CD4-positive, alpha-beta memory T cell (primary cell): ENCODE data around the gene ANO10. TPM values are rescaled to one million over a fixed set of nuclear protein-coding genes. Genes with fewer than 3 reads are reported as not detected.
"Not testable (repeated sequence)": the region's sequence is repeated elsewhere in the genome, so short reads cannot be mapped to it uniquely, and the experiment has no call there.

Experiments
- CTCF ChIA-PET: fragments of 350-600 bp; sonication (Branson Sonifier 250); formaldehyde crosslinking; loops from one replicate; lab custom pipeline; 2021; ENCODE audit warnings: inconsistent platforms; ENCODE audit not compliant: partially characterized antibody; lab: Charles Lee
- POLR2A ChIA-PET: fragments of 350-600 bp; sonication (Branson Sonifier 250); formaldehyde crosslinking; loops from one replicate; lab custom pipeline; 2021; ENCODE audit not compliant: partially characterized antibody; lab: Charles Lee
- DNase-seq, 5 donors: peaks; one replicate each; pipeline versions ENCODE4 v3.0.0 to v3.0.0-alpha.2; 2020 to 2022; ENCODE audit warnings: mixed read lengths in 1 of 5
- H3K27ac ChIP-seq: one replicate; pipeline ENCODE4 v1.7.0; 2013; ENCODE audit warnings: low read depth, low read length
- H3K27me3 ChIP-seq: 2 replicates; pipeline ENCODE4 v1.7.0; 2013; ENCODE audit warnings: mild to moderate bottlenecking, low read length, moderate library complexity; ENCODE audit not compliant: insufficient read depth
- H3K36me3 ChIP-seq: 2 replicates; pipeline ENCODE4 v1.7.0; 2013; ENCODE audit warnings: mild to moderate bottlenecking, low read length, moderate library complexity; ENCODE audit not compliant: insufficient read depth
- H3K4me1 ChIP-seq: 2 replicates; pipeline ENCODE4 v1.7.0; 2013; ENCODE audit warnings: mild to moderate bottlenecking, low read length, moderate library complexity; ENCODE audit not compliant: insufficient read depth
- H3K4me3 ChIP-seq, 2 donors: one replicate each; pipeline ENCODE4 v1.7.0; 2013; ENCODE audit warnings: low read length in 2 of 2, mild to moderate bottlenecking in 1 of 2
- H3K9me3 ChIP-seq, 2 donors: one replicate each; pipeline ENCODE4 v1.7.0; 2013; ENCODE audit warnings: low read length in 2 of 2, control low read depth in 1 of 2; ENCODE audit not compliant: control insufficient read depth in 1 of 2
- H3K27ac Mint-ChIP-seq, 7 donors: one replicate each; pipeline ENCODE4 v1.8.0; 2020 to 2021; ENCODE audit warnings: mixed read lengths in 7 of 7, mild to moderate bottlenecking in 6 of 7, inconsistent platforms in 3 of 7, moderate library complexity in 3 of 7
- H3K27me3 Mint-ChIP-seq, 2 donors: one replicate each; pipeline ENCODE4 v1.8.0; 2020 to 2021; ENCODE audit warnings: mixed read lengths in 2 of 2
- H3K36me3 Mint-ChIP-seq, 2 donors: one replicate each; pipeline ENCODE4 v1.8.0; 2020 to 2021; ENCODE audit warnings: mixed read lengths in 2 of 2, inconsistent platforms in 1 of 2, mild to moderate bottlenecking in 1 of 2
- H3K4me1 Mint-ChIP-seq, 4 donors: one replicate each; pipeline ENCODE4 v1.8.0; 2020 to 2021; ENCODE audit warnings: mixed read lengths in 4 of 4, mild to moderate bottlenecking in 1 of 4
- H3K4me3 Mint-ChIP-seq, 8 donors: one replicate each; pipeline ENCODE4 v1.8.0; 2020 to 2021; ENCODE audit warnings: mixed read lengths in 8 of 8, mild to moderate bottlenecking in 7 of 8, moderate library complexity in 6 of 8, inconsistent platforms in 3 of 8
- H3K9me3 Mint-ChIP-seq, 8 donors: one replicate each; pipeline ENCODE4 v1.8.0; 2020 to 2021; ENCODE audit warnings: mixed read lengths in 8 of 8, mild to moderate bottlenecking in 5 of 8, inconsistent platforms in 3 of 8, moderate library complexity in 1 of 8
- intact Hi-C: fragments of 100-400 bp; cut with micrococcal nuclease; formaldehyde crosslinking; loops from one replicate; pipeline ENCODE4 v1.15.1; 2023
- polyA plus RNA-seq, 2 donors: library from polyadenylated mRNA; unstranded; fragments of 300-500 nt; fragmentation: Illumina TruSeq; gene quantifications; one replicate each; pipeline ENCODE4 v1.2.3, GENCODE V29; 2021
- total RNA-seq, 2 experiments: library from RNA; stranded (reverse); gene quantifications; one replicate each; pipeline ENCODE4 v1.2.3, GENCODE V29; 2021

ANO10 gene
- total and polyA plus RNA-seq, 4 experiments from 2014 or later: 8.6 to 9.9 (median 9.6) TPM

DNA sequence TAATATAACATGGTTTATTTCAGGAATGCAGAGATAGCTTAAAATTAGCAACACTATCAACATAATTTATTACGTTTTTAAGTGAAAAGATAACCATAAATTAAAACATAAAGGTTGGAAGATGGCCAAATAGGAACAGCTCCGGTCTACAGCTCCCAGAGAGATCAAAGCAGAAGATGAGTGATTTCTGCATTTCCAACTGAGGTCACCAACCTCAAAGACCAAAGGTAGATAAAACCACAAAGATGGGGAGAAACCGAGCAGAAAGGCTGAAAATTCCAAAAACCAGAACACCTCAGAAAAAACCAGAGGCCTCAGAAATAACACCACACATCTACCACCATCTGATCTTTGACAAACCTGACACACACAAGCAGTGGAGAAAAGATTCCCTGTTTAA, 130.0 kb downstream of the ANO10 start:
- Mint-ChIP-seq H3K4me1 (peaks cover 16 to 31% (median 22%) of the 10 kb centered on the region in 4 donors), H3K4me3 (peak overlapping the region in 1 of 8 donors; percentile 14), H3K27ac (peak overlapping the region in 2 of 7 donors; percentile 3 to 22)
- H3K9me3 Mint-ChIP-seq, H3K9me3 ChIP-seq, H3K36me3 Mint-ChIP-seq, DNase-seq, H3K27me3 ChIP-seq, CTCF ChIA-PET, H3K27me3 Mint-ChIP-seq, H3K36me3 ChIP-seq, H3K27ac ChIP-seq, H3K4me3 ChIP-seq, intact Hi-C loops, H3K4me1 ChIP-seq: not testable (repeated sequence)
- POLR2A ChIA-PET: interaction anchor here (0.7 kb wide), 1 partner anchor 195 kb away, joined by 3 read pairs; no protein-coding TSS in a partner anchor

DNA sequence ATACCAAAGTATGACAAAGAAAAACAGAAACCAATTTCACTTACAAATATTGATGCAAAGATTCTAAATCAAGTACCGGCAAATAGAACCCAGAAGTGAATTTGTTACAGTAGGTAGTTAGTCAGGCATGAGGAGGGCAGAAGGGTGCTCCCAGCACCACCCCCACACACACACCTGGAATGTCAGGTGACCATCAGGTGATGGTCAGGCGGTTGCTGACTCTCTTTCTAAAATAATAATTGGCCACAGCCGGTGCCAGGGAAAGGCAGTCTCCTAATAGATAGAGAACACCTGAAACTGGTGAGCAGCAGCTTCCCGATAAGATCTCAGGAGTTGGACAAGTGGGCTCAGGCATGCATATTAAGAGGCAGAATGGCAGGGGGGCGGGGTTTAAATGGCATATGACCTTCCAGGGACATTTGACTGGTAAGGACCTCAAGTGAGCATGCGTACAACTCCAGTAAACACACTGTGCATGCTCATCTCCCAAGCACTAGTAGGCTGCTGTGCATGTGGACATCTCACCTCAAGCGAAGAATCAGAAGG, 131.1 kb downstream of the ANO10 start:
- no peaks in the 10 kb centered on the region for H3K9me3 ChIP-seq
- DNase-seq: no peak
- peaks cover 0 to 3% of the 10 kb centered on the region in 2 donors for H3K36me3 Mint-ChIP-seq
- peak overlapping the region in 1 of 8 donors; percentile 5 for H3K4me3 Mint-ChIP-seq
- POLR2A ChIA-PET: no interaction called here
- no peaks in the 10 kb centered on the region for H3K27me3 Mint-ChIP-seq
- peaks cover 9% of the 10 kb centered on the region for H3K4me1 ChIP-seq
- intact Hi-C loops: no loop called here
- H3K27ac Mint-ChIP-seq: no peak overlapping the region
- CTCF ChIA-PET: no interaction called here
- H3K9me3 Mint-ChIP-seq: peaks cover 0 to 5% (median 0%) of the 10 kb centered on the region in 8 donors
- H3K27me3 ChIP-seq: no peaks in the 10 kb centered on the region
- H3K4me1 Mint-ChIP-seq: peaks cover 16 to 26% (median 20%) of the 10 kb centered on the region in 4 donors
- H3K36me3 ChIP-seq: no peaks in the 10 kb centered on the region
- H3K4me3 ChIP-seq: no peak overlapping the region
- H3K27ac ChIP-seq: no peak overlapping the region

DNA sequence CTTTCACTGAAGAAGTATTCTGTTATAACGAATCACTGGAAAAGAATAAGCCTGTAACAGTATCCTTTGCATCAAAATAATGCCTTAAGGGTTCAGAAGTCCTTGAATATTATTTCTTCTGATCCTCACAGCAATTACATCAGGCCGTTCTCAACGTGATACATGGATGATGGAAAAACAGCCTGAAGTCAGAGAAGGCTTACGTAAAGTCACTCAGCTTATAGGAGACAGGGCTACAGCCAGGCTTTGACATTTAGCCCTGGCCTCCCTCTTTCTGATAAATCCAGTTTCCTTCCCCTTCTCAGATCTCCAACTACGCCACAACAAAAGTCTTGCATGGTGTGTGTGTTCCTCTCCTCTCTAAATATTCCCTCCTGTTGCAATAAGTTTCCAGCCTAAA, 131.9 kb downstream of the ANO10 start:
- Mint-ChIP-seq H3K27ac (peak overlapping the region in 2 of 7 donors; percentile 10 to 68), H3K4me1 (peaks cover 16 to 26% (median 20%) of the 10 kb centered on the region in 4 donors)

DNA sequence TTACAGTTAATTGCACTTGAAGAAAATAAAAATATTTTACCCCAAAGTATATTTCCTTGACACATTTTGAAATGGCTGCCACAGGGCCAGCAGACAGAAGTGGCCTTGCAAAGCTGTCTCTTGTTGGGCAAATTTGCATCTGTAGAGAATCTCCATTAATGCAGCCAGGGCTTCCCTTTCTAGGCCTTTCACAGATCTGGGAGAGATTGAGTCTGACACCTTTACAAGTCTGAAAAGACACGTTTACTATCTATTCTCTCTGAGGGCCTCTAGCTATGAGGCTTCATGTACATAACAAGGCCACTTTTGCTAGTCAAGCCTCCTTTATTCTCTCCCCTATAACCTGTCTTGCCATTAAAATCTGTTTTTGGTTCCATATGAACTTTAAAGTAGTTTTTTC, 135.9 kb downstream of the ANO10 start:
- no peak overlapping the region for H3K27ac ChIP-seq
- peaks cover 8% of the 10 kb centered on the region for H3K4me1 ChIP-seq
- no peaks in the 10 kb centered on the region for H3K36me3 ChIP-seq
- Mint-ChIP-seq H3K27ac (no peak overlapping the region), H3K36me3 (peaks cover 5 to 23% of the 10 kb centered on the region in 2 donors), H3K4me3 (no peak overlapping the region), H3K27me3 (no peaks in the 10 kb centered on the region), H3K4me1 (peaks cover 15 to 36% (median 22%) of the 10 kb centered on the region in 4 donors), H3K9me3 (peaks cover 0 to 7% (median 0%) of the 10 kb centered on the region in 8 donors)
- intact Hi-C loops: no loop called here
- no peak overlapping the region for H3K4me3 ChIP-seq
- ChIA-PET CTCF (interaction anchor here (1.0 kb wide), 1 partner anchor 18 kb away, joined by 4 read pairs; no protein-coding TSS in a partner anchor), POLR2A (no interaction called here)
- no peaks in the 10 kb centered on the region for H3K9me3 ChIP-seq
- DNase-seq: no peak
- no peaks in the 10 kb centered on the region for H3K27me3 ChIP-seq

More for the DNA sequence above, 131.9 kb downstream of the ANO10 start:
- H3K9me3 ChIP-seq: no peaks in the 10 kb centered on the region
- Mint-ChIP-seq H3K27me3 (no peaks in the 10 kb centered on the region), H3K4me3 (no peak overlapping the region), H3K9me3 (peaks cover 0 to 5% (median 0%) of the 10 kb centered on the region in 8 donors), H3K36me3 (peaks cover 0 to 3% of the 10 kb centered on the region in 2 donors)
- intact Hi-C loops: no loop called here
- ChIA-PET CTCF (interaction anchor here (0.9 kb wide), 1 partner anchor 328 kb away, joined by 3 read pairs; no protein-coding TSS in a partner anchor), POLR2A (no interaction called here)
- no peak overlapping the region for H3K27ac ChIP-seq
- peaks cover 9% of the 10 kb centered on the region for H3K4me1 ChIP-seq
- no peaks in the 10 kb centered on the region for H3K27me3 ChIP-seq
- no peak overlapping the region for H3K4me3 ChIP-seq
- no peak for DNase-seq
- no peaks in the 10 kb centered on the region for H3K36me3 ChIP-seq

DNA sequence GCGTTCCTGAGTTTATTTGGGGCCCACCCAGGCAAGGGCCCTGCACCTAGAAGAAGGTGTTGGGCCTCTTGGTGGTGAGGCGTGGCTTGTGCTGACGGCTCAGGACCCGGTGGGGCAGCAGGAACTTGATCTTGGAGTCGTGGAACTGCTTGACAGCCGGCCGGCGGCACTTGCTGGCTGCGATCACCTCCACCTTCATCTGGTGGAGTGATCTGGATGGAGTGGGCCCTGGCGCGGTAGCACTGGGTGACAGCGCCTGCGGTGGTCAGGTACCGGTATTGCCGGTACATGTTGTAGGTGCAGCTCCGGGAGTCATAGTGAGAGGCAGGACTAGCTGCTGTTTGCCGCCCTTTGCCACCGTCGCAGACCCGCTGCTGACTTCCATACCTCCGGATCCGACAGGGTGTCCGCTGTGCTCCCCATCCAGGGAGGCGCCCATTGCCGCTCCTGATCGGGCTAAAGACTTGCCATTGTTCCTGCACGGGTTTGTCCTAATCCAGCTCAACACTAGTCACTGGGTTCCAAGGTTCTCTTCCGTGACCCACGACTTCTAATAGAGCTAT, 136.8 kb downstream of the ANO10 start:
- H3K27me3 Mint-ChIP-seq: no peaks in the 10 kb centered on the region
- peaks cover 10 to 33% (median 19%) of the 10 kb centered on the region in 4 donors for H3K4me1 Mint-ChIP-seq
- intact Hi-C loops: no loop called here
- no peak overlapping the region for H3K27ac Mint-ChIP-seq
- Histone ChIP-seq H3K27me3 (no peaks in the 10 kb centered on the region), H3K4me3 (no peak overlapping the region), H3K36me3 (no peaks in the 10 kb centered on the region), H3K27ac (no peak overlapping the region), H3K4me1 (peaks cover 8% of the 10 kb centered on the region), H3K9me3 (no peaks in the 10 kb centered on the region)
- peaks cover 6 to 22% of the 10 kb centered on the region in 2 donors for H3K36me3 Mint-ChIP-seq
- H3K4me3 Mint-ChIP-seq: no peak overlapping the region
- POLR2A ChIA-PET: no interaction called here
- DNase-seq: no peak
- H3K9me3 Mint-ChIP-seq: peaks cover 0 to 7% (median 2%) of the 10 kb centered on the region in 8 donors
- CTCF ChIA-PET: interaction anchor here (1.0 kb wide), 1 partner anchor 17 kb away, joined by 4 read pairs; no protein-coding TSS in a partner anchor

DNA sequence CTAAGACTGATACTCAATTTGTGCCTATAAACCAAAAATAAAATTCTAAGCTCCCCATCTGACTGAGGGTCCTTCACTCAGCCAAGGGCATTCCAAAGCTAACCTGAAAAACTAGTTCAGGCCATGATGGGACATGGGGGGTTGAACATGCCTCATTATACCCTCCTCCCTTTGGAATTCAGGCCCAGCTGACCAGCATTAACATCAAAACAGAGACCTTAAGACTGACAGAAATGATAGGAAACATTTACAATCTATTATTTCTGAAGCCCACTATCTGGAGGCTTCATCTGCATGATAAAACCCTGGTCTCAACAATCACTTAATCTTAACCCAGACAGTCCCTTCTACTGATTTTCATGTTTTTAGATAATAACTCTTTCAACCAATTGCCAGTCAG, 140.4 kb downstream of the ANO10 start:
- no peaks in the 10 kb centered on the region for H3K36me3 ChIP-seq
- Mint-ChIP-seq H3K36me3 (peaks cover 22 to 30% of the 10 kb centered on the region in 2 donors), H3K4me1 (peaks cover 38 to 67% (median 49%) of the 10 kb centered on the region in 4 donors), H3K9me3 (peaks cover 0 to 13% (median 4%) of the 10 kb centered on the region in 8 donors), H3K4me3 (no peak overlapping the region), H3K27me3 (no peaks in the 10 kb centered on the region), H3K27ac (peak overlapping the region in 3 of 7 donors; percentile 11 to 37 (median 25))
- DNase-seq: no peak
- intact Hi-C loops: no loop called here
- H3K27ac ChIP-seq: no peak overlapping the region
- POLR2A ChIA-PET: interaction anchor here (1.5 kb wide), 1 partner anchor 19 kb away, joined by 4 read pairs; no protein-coding TSS in a partner anchor
- CTCF ChIA-PET: interaction anchor here (1.0 kb wide), 1 partner anchor 22 kb away, joined by 5 read pairs; no protein-coding TSS in a partner anchor
- no peak overlapping the region for H3K4me3 ChIP-seq
- H3K9me3 ChIP-seq: no peaks in the 10 kb centered on the region
- peaks cover 40% of the 10 kb centered on the region for H3K4me1 ChIP-seq
- H3K27me3 ChIP-seq: no peaks in the 10 kb centered on the region

DNA sequence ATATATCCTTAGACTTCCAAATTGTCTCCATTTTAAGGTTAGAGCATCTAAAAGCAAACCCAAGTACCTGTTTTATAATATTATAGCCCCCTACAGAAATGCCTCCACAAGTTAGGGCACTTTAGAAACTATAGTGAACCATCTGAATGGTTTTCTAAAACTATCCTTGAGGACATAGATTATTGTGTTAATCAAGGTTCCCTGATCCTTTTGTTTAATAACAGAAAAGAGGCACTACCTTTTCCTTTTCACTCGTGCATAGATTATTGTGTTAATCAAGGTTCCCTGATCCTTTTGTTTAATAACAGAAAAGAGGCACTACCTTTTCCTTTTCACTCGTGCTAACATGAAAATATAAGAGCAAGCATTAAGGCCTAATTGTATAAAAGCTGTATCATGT, 143.0 kb downstream of the ANO10 start:
- H3K27me3 Mint-ChIP-seq, H3K9me3 ChIP-seq, DNase-seq, H3K27me3 ChIP-seq, intact Hi-C loops, H3K36me3 ChIP-seq, H3K27ac ChIP-seq, H3K4me3 ChIP-seq: not testable (repeated sequence)
- Mint-ChIP-seq H3K4me1 (peaks cover 38 to 66% (median 51%) of the 10 kb centered on the region in 4 donors), H3K27ac (peak overlapping the region; percentile 83 to 99 (median 99)), H3K4me3 (peak overlapping the region in 2 of 8 donors; percentile 7 to 78), H3K36me3 (peaks cover 22 to 27% of the 10 kb centered on the region in 2 donors), H3K9me3 (peaks cover 0 to 11% (median 5%) of the 10 kb centered on the region in 8 donors)
- CTCF ChIA-PET: interaction anchor here (0.8 to 5.0 kb wide), 4 partner anchors 24 to 134 kb away, joined by 3 to 30 read pairs (median 4); no protein-coding TSS in a partner anchor
- POLR2A ChIA-PET: interaction anchor here (0.9 to 3.7 kb wide), 10 partner anchors 11 to 299 kb away, joined by 3 to 26 read pairs (median 6); partner anchors contain the start of gene SNRK
- peaks cover 44% of the 10 kb centered on the region for H3K4me1 ChIP-seq
